Heart left ventricle (tissue), 16 donors: ENCODE measurements around the gene WDR6. TPM values are rescaled to one million over a fixed set of nuclear protein-coding genes. Genes with fewer than 3 reads are reported as not detected.
A peak's percentile ranks its signal among the peaks of the same experiment; 100 is the strongest.

ENCODE experiments used
- ATAC-seq, 4 donors: fragments of 200-7000 bp; cut with Tn5 transposase; one replicate each; pipeline ENCODE4 v1.9.1; 2020 to 2022; ENCODE audit warnings: moderate library complexity in 4 of 4, mild to moderate bottlenecking in 3 of 4, moderate number of reproducible peaks in 1 of 4
- DNase-seq, 5 donors: peaks; one replicate each; pipeline ENCODE4 v3.0.0-alpha.2; 2020
- H3K27ac ChIP-seq, 12 donors: fragments of 200-600 bp; sonication (generic) in 4 of 12; one replicate each; pipeline versions ENCODE4 v1.5.0 to v1.8.0; 2016 to 2022; ENCODE audit warnings: mild to moderate bottlenecking in 2 of 12
- H3K27me3 ChIP-seq, 9 donors: fragments of 200-600 bp; sonication (generic) in 2 of 9; one replicate each; pipeline versions ENCODE4 v1.5.1 to v1.8.0; 2016 to 2022; ENCODE audit warnings: mild to moderate bottlenecking in 3 of 9
- H3K36me3 ChIP-seq, 9 donors: fragments of 200-600 bp; sonication (generic) in 2 of 9; one replicate each; pipeline versions ENCODE4 v1.5.0 to v1.8.0; 2018 to 2022; ENCODE audit warnings: mild to moderate bottlenecking in 2 of 9
- H3K4me1 ChIP-seq, 12 donors: fragments of 200-600 bp; sonication (generic) in 4 of 12; one replicate each; pipeline versions ENCODE4 v1.5.0 to v1.8.0; 2016 to 2022; ENCODE audit warnings: mild to moderate bottlenecking in 3 of 12
- H3K4me3 ChIP-seq, 12 donors: fragments of 200-600 bp; sonication (generic) in 4 of 12; one replicate each; pipeline versions ENCODE4 v1.5.0 to v1.8.0; 2017 to 2022; ENCODE audit warnings: mild to moderate bottlenecking in 9 of 12, moderate library complexity in 4 of 12
- H3K9me3 ChIP-seq, 12 donors: fragments of 200-600 bp; sonication (generic) in 4 of 12; one replicate each; pipeline versions ENCODE4 v1.5.0 to v1.8.0; 2016 to 2022; ENCODE audit warnings: mild to moderate bottlenecking in 1 of 12
- CTCF ChIP-seq, 12 donors: fragments of 200-600 bp; sonication (generic) in 4 of 12; IDR thresholded peaks; one replicate each; pipeline versions ENCODE4 v1.5.0 to v1.8.0; 2018 to 2022; ENCODE audit warnings: antibody characterized with exemption in 12 of 12, mild to moderate bottlenecking in 5 of 12
- POLR2A ChIP-seq, 2 donors: fragments of 450-650 bp; IDR thresholded peaks; one replicate each; pipeline ENCODE4 v1.6.1; 2017; ENCODE audit warnings: antibody characterized with exemption in 2 of 2, mild to moderate bottlenecking in 2 of 2, moderate library complexity in 2 of 2
- WGBS, 4 donors: extraction: QIAGEN DNeasy Blood & Tissue Kit in 2 of 4; methylation state at CpG; one replicate each; pipeline versions ENCODE4 v1.1.5 to v1.1.7; 2013 to 2018; 5-methylcytosine and 5-hydroxymethylcytosine counted together
- intact Hi-C, 10 donors: fragments of 100-400 bp; cut with DNase I; formaldehyde crosslinking; loops; one replicate each; pipeline versions ENCODE4 v1.11.1 to v1.14.2; 2022
- polyA plus RNA-seq, 2 donors: library from polyadenylated mRNA; stranded (reverse); fragments of 200-250 nt; gene quantifications; one replicate each; pipeline ENCODE4 v1.2.3, GENCODE V29; 2013
- total RNA-seq, 9 donors: library from RNA; depleted of rRNA in 2 of 9; stranded (reverse); fragments of >200 nt in 2 of 9; fragmentation: NEBNext Ultra II Directional in 3 of 9; extraction: Animal tissue kit (Norgen Biotek cat#: 25700) in 3 of 9; gene quantifications; one replicate each; pipeline versions ENCODE4 v1.1.0 to v1.2.4, GENCODE V29; 2016 to 2023
- donor health status: ischemic (EF 13 %, LVEDD 7.1; RV severe dilation, severe dysfunction).
- donor health status: healthy with polysubstance abuse.
- donor health status: DM: no; HTN: yes; CAD: no.
- donor health status: DM: no; HTN: no; CAD: no.
- donor health status: ischemic (EF 25% LVEDD 6.9; RV normal size, moderate dysfunction).
- donor health status: ischemic (EF 25% LVEDD 5.7; RV mildly dilated, moderate dysfunction).
- donor health status: healthy.
- donor health status: DM: yes; HTN: yes; CAD: no.
- donor health status: ischemic (EF 35%, LVEDD 5.7; RV mildly dilated, moderate dysfunction).
- donor health status: nonischemic (EF 11% LVEDD 7.7; RV severe dilation, severe dysfunction).
- donor health status: DM: yes; HTN: yes; CAD: no.
- donor health status: PGD.
- donor health status: ischemic (EF 29% LVEDD 5.4; RV normal size, mild dysfunction).
- donor health status: nonischemic (EF 23%, LVEDD 6.1; RV moderate dilation, normal function).

WDR6 gene
- total and polyA plus RNA-seq, 11 donors: 56.2 to 91.2 (median 77.9) TPM

GRCh38 chr3:49035281-49035680, 28.1 kb downstream of the WDR6 start:
- 85 to 95% (median 93%) methylated on average over 3 of the region's 3 CpGs for WGBS, 4 donors
- DNase-seq (no peak), ATAC-seq (no peak)
- Histone ChIP-seq H3K4me1 (peaks cover 0 to 10% (median 0%) of the 10 kb centered on the region in 12 donors), H3K27me3 (no peaks in the 10 kb centered on the region), H3K27ac (peak overlapping the region in 1 of 12 donors; percentile 7), H3K4me3 (no peak overlapping the region), H3K9me3 (no peaks in the 10 kb centered on the region), H3K36me3 (peaks cover 3 to 99% (median 94%) of the 10 kb centered on the region in 9 donors)
- intact Hi-C loops: no loop called here
- TF ChIP-seq POLR2A (IDR thresholded peaks at IDR 0.05) (no peak), CTCF (IDR thresholded peaks at IDR 0.05) (no peak)

GRCh38 chr3:49053543-49053942, 46.4 kb downstream of the WDR6 start:
- Histone ChIP-seq H3K27ac (no peak overlapping the region), H3K9me3 (no peaks in the 10 kb centered on the region), H3K4me1 (no peaks in the 10 kb centered on the region), H3K27me3 (no peaks in the 10 kb centered on the region), H3K36me3 (peaks cover 3 to 81% (median 67%) of the 10 kb centered on the region in 9 donors), H3K4me3 (no peak overlapping the region)
- ATAC-seq: no peak
- intact Hi-C loops: no loop called here
- TF ChIP-seq CTCF (IDR thresholded peaks at IDR 0.05) (no peak), POLR2A (IDR thresholded peaks at IDR 0.05) (no peak)
- 86 to 93% (median 88%) methylated on average over 1 of the region's 1 CpG for WGBS, 4 donors
- no peak for DNase-seq

- 85 to 100% (median 97%) methylated on average over 2 of the region's 2 CpGs for WGBS, 4 donors
- Histone ChIP-seq H3K27me3 (no peaks in the 10 kb centered on the region), H3K27ac (no peak overlapping the region), H3K4me1 (no peaks in the 10 kb centered on the region), H3K36me3 (peaks cover 3 to 77% (median 67%) of the 10 kb centered on the region in 9 donors), H3K4me3 (no peak overlapping the region), H3K9me3 (no peaks in the 10 kb centered on the region)
- ATAC-seq: no peak
- DNase-seq: no peak
- intact Hi-C loops: no loop called here
- TF ChIP-seq CTCF (IDR thresholded peaks at IDR 0.05) (no peak), POLR2A (IDR thresholded peaks at IDR 0.05) (no peak)
Observed at GRCh38 chr3:49054344-49054862, 47.2 kb downstream of the WDR6 start.

GRCh38 chr3:49057268-49057667, 50.1 kb downstream of the WDR6 start:
- Histone ChIP-seq H3K36me3 (peaks cover 3 to 94% (median 76%) of the 10 kb centered on the region in 9 donors), H3K4me1 (no peaks in the 10 kb centered on the region), H3K4me3 (no peak overlapping the region), H3K9me3 (no peaks in the 10 kb centered on the region), H3K27ac (no peak overlapping the region), H3K27me3 (no peaks in the 10 kb centered on the region)
- DNase-seq (no peak), ATAC-seq (peak in 2 of 4 donors; percentile 24 to 30)
- WGBS, 4 donors: 91 to 95% (median 95%) methylated on average over 5 to 10 of the region's 10 CpGs
- TF ChIP-seq POLR2A (IDR thresholded peaks at IDR 0.05): no peak
- TF ChIP-seq CTCF (IDR thresholded peaks at IDR 0.05): no peak
- intact Hi-C loops: no loop called here
